GM21367 (cell line): ENCODE data around the gene CD180.
A peak's percentile ranks its signal among the peaks of the same experiment; 100 is the strongest.

Experiments
- ATAC-seq: cut with Tn5 transposase; IDR thresholded peaks from one replicate; pipeline ENCODE4 v1.9.1; 2021; ENCODE audit not compliant: unreplicated experiment

CD180 gene

GRCh38 chr5:67214036-67214435 is 17.4 kb upstream of the CD180 start:
- ATAC-seq, result no peak

- ATAC-seq, result no peak
Observed at GRCh38 chr5:67211926-67212325, 15.3 kb upstream of the CD180 start.

- peak; percentile 21 for ATAC-seq
Observed at GRCh38 chr5:67209141-67209771, 12.7 kb upstream of the CD180 start.

GRCh38 chr5:67208403-67208802 is 11.8 kb upstream of the CD180 start:
- no peak for ATAC-seq

GRCh38 chr5:67206929-67207328 is 10.3 kb upstream of the CD180 start:
- ATAC-seq, result peak; percentile 77

GRCh38 chr5:67206461-67206860 is 9.9 kb upstream of the CD180 start:
- peak; percentile 19 for ATAC-seq

GRCh38 chr5:67205981-67206380 is 9.4 kb upstream of the CD180 start:
- no peak for ATAC-seq

GRCh38 chr5:67204821-67205220 is 8.2 kb upstream of the CD180 start:
- no peak for ATAC-seq

GRCh38 chr5:67203701-67204074 is 7.1 kb upstream of the CD180 start:
- no peak for ATAC-seq

- no peak for ATAC-seq
Observed at GRCh38 chr5:67202828-67203227, 6.2 kb upstream of the CD180 start.

GRCh38 chr5:67201897-67202549 is 5.4 kb upstream of the CD180 start:
- no peak for ATAC-seq

GRCh38 chr5:67200809-67201562 is 4.4 kb upstream of the CD180 start:
- ATAC-seq, result no peak

- ATAC-seq, result no peak
Observed at GRCh38 chr5:67199859-67200258, 3.3 kb upstream of the CD180 start.

GRCh38 chr5:67198917-67199316 is 2.3 kb upstream of the CD180 start:
- no peak for ATAC-seq

GRCh38 chr5:67197536-67197935 is 937 bp upstream of the CD180 start:
- no peak for ATAC-seq

GRCh38 chr5:67195406-67196275 is 958 bp downstream of the CD180 start:
- peak; percentile 33 for ATAC-seq

- no peak for ATAC-seq
Observed at GRCh38 chr5:67194166-67194565, 2.4 kb downstream of the CD180 start.

- ATAC-seq, result no peak
Observed at GRCh38 chr5:67193439-67193807, 3.2 kb downstream of the CD180 start.

GRCh38 chr5:67192719-67193438 is 3.7 kb downstream of the CD180 start:
- no peak for ATAC-seq

- ATAC-seq, result no peak
Observed at GRCh38 chr5:67190861-67191260, 5.7 kb downstream of the CD180 start.

GRCh38 chr5:67190410-67190809 is 6.2 kb downstream of the CD180 start:
- ATAC-seq, result no peak
